ENCODE measurements around the gene TMEM135. TPM values are rescaled to one million over a fixed set of nuclear protein-coding genes. Genes with fewer than 3 reads are reported as not detected.

Gene TMEM135
- total and polyA plus RNA-seq, 2 donors (not counting 1 experiment from before 2014, with no cell fraction given), result 2.7 to 19.5 TPM

DNA sequence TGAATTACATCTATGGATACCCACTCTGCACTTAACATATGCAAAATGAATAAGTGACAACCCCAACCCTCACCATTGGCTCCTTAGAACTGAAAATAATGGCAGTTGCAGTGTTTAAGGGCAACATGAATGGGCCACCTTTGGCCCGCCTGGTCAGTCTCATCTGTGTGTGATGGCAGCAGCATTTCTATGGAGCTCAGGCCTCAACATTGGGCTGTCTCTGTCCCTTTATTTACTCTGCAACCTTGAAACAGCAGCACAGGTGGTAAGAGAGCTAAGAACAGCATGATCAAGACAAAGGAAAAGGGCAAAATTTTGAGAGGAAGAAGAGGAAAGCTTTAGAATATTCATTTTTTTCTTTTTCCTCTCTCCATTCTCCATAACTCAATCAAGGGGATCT, 38.3 kb upstream of the TMEM135 start:
- ATAC-seq (ENCODE audit: low read depth), result no peak
- Mint-ChIP-seq H3K27ac (no peak overlapping the region), H3K4me1 (no peaks in the 10 kb centered on the region), H3K9me3 (ENCODE audit: insufficient read depth) (no peaks in the 10 kb centered on the region), H3K4me3 (no peak overlapping the region), H3K27me3 (peaks cover 5% of the 10 kb centered on the region)
- Histone ChIP-seq H3K27me3 (replicated peaks in 1 of 4; ENCODE audit: control extremely low read depth in 1 of 4, control insufficient read depth in 3 of 4, insufficient read depth in 4 of 4, low read length in 3 of 4) (no peaks in the 10 kb centered on the region), H3K9ac (ENCODE audit: low read length) (no peak overlapping the region), H3K27ac (ENCODE audit: low read length in 2 of 2) (no peak overlapping the region), H3K36me3 (replicated peaks in 1 of 2; ENCODE audit: control extremely low read depth in 1 of 2, control insufficient read depth in 1 of 2, extremely low read depth in 1 of 2, insufficient read depth in 2 of 2, low read length in 1 of 2) (no peaks in the 10 kb centered on the region), H3K4me2 (replicated peaks; ENCODE audit: low read depth, low read length, poor library complexity, severe bottlenecking) (no peak overlapping the region), H3K79me2 (ENCODE audit: control insufficient read depth, insufficient read depth, low read length) (no peaks in the 10 kb centered on the region), H2AFZ (ENCODE audit: insufficient read depth, low read depth, low read length, poor library complexity, severe bottlenecking) (no peak overlapping the region), H3K4me3 (ENCODE audit: control extremely low read depth in 1 of 5, extremely low read depth in 1 of 5, insufficient read depth in 1 of 5, low read depth in 2 of 5, low read length in 4 of 5) (no peak overlapping the region), H3K9me3 (ENCODE audit: control extremely low read depth in 1 of 3, control insufficient read depth in 2 of 3, insufficient read depth in 1 of 3, low read length in 2 of 3) (no peaks in the 10 kb centered on the region), H3K4me1 (ENCODE audit: control insufficient read depth in 2 of 2, insufficient read depth in 2 of 2, low read length in 2 of 2) (no peaks in the 10 kb centered on the region), H4K20me1 (ENCODE audit: control insufficient read depth, insufficient read depth, low read length, poor library complexity, severe bottlenecking) (no peaks in the 10 kb centered on the region)
- ChIA-PET POLR2A (no interaction called here), CTCF (no interaction called here)
- DNase-seq, result no peak
- intact Hi-C loops (cut with micrococcal nuclease), result loop anchor here (5.0 kb wide), 1 partner anchor 293 kb away; no protein-coding TSS in a partner anchor
- TF ChIP-seq, protein P1, sequence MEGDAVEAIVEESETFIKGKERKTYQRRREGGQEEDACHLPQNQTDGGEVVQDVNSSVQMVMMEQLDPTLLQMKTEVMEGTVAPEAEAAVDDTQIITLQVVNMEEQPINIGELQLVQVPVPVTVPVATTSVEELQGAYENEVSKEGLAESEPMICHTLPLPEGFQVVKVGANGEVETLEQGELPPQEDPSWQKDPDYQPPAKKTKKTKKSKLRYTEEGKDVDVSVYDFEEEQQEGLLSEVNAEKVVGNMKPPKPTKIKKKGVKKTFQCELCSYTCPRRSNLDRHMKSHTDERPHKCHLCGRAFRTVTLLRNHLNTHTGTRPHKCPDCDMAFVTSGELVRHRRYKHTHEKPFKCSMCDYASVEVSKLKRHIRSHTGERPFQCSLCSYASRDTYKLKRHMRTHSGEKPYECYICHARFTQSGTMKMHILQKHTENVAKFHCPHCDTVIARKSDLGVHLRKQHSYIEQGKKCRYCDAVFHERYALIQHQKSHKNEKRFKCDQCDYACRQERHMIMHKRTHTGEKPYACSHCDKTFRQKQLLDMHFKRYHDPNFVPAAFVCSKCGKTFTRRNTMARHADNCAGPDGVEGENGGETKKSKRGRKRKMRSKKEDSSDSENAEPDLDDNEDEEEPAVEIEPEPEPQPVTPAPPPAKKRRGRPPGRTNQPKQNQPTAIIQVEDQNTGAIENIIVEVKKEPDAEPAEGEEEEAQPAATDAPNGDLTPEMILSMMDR (IDR thresholded peaks at IDR 0.05), result no peak
- TF ChIP-seq EZH2 (IDR thresholded peaks at IDR 0.05; ENCODE audit: borderline replicate concordance, insufficient read depth, low read depth, low read length, poor library complexity, severe bottlenecking), result no peak
- 100% methylated on average over 1 of the region's 1 CpG for WGBS (ENCODE audit: insufficient coverage)

DNA sequence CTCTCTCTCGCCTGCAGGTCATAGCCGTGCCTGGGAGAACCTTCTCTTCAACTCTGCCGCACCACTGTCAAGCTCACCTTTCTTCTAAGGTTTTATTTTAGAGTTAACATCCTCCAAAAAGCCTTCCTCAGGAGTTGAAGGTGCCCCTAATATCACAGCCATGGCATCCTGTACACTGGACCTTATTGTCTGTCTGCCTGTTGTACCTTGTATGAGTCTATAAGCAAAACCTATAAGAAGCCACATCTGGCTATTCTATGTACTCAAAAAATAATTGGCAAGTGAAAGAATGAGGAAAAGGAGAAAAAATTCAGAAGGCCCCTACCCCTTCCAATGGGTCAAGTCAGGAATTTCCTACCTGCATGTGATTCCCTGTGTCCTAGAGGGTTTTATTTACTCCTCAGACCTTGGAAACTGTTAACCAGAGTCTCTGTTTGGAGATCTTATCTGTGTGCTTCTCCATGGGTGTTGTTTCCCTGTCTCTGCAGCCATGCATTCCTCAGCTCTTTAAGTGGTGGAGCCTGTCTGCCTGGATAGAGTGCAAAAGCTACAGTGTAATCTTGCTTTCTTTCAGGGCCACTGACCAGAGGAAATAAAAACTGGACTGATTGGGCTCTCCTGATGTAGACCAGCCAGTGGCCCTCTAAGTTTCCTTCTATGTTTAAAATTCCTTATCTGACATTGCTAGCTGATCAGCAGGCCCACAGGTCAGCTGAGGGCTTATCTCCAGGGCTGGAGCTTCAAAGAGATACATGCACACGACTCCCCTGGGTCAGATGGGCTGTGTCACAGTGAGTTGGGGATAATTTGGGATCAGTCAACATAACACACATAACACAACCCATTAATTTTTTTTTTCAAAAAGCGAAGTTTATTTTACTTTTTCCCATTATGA, 37.6 kb upstream of the TMEM135 start:
- ChIA-PET CTCF (no interaction called here), POLR2A (no interaction called here)
- Histone ChIP-seq H3K36me3 (replicated peaks in 1 of 2; ENCODE audit: control extremely low read depth in 1 of 2, control insufficient read depth in 1 of 2, extremely low read depth in 1 of 2, insufficient read depth in 2 of 2, low read length in 1 of 2) (no peaks in the 10 kb centered on the region), H4K20me1 (ENCODE audit: control insufficient read depth, insufficient read depth, low read length, poor library complexity, severe bottlenecking) (no peaks in the 10 kb centered on the region), H2AFZ (ENCODE audit: insufficient read depth, low read depth, low read length, poor library complexity, severe bottlenecking) (no peak overlapping the region), H3K9me3 (ENCODE audit: control extremely low read depth in 1 of 3, control insufficient read depth in 2 of 3, insufficient read depth in 1 of 3, low read length in 2 of 3) (no peaks in the 10 kb centered on the region), H3K4me2 (replicated peaks; ENCODE audit: low read depth, low read length, poor library complexity, severe bottlenecking) (no peak overlapping the region), H3K27me3 (replicated peaks in 1 of 4; ENCODE audit: control extremely low read depth in 1 of 4, control insufficient read depth in 3 of 4, insufficient read depth in 4 of 4, low read length in 3 of 4) (no peaks in the 10 kb centered on the region), H3K4me1 (ENCODE audit: control insufficient read depth in 2 of 2, insufficient read depth in 2 of 2, low read length in 2 of 2) (no peaks in the 10 kb centered on the region), H3K27ac (ENCODE audit: low read length in 2 of 2) (no peak overlapping the region), H3K4me3 (ENCODE audit: control extremely low read depth in 1 of 5, extremely low read depth in 1 of 5, insufficient read depth in 1 of 5, low read depth in 2 of 5, low read length in 4 of 5) (no peak overlapping the region), H3K79me2 (ENCODE audit: control insufficient read depth, insufficient read depth, low read length) (no peaks in the 10 kb centered on the region), H3K9ac (ENCODE audit: low read length) (no peak overlapping the region)
- 0% methylated on average over 1 of the region's 5 CpGs for WGBS (ENCODE audit: insufficient coverage)
- Mint-ChIP-seq H3K4me1 (no peaks in the 10 kb centered on the region), H3K27me3 (peaks cover 9% of the 10 kb centered on the region), H3K27ac (no peak overlapping the region), H3K9me3 (ENCODE audit: insufficient read depth) (no peaks in the 10 kb centered on the region), H3K4me3 (no peak overlapping the region)
- no peak for ATAC-seq (ENCODE audit: low read depth)
- TF ChIP-seq EZH2 (IDR thresholded peaks at IDR 0.05; ENCODE audit: borderline replicate concordance, insufficient read depth, low read depth, low read length, poor library complexity, severe bottlenecking), result no peak
- intact Hi-C loops (cut with micrococcal nuclease), result loop anchor here (5.0 kb wide), 1 partner anchor 292 kb away; no protein-coding TSS in a partner anchor
- DNase-seq, result no peak
